ENCODE data around the gene EOLA1.
"Not testable (repeated sequence)": the region's sequence is repeated elsewhere in the genome, so short reads cannot be mapped to it uniquely, and the experiment has no call there.

- not testable (repeated sequence) for TF ChIP-seq POLR2A, CTCF (IDR thresholded peaks at IDR 0.05)
Measured at GRCh38 chrX:149546962-149547361, 6.2 kb downstream of the EOLA1 start.
